RCC 7860 (cell line): Measurements from ENCODE around the gene PARP8.

Source experiments
- DNase-seq: peaks from one replicate; pipeline ENCODE4 v3.0.0-alpha.2; 2015; ENCODE audit warnings: low spot score
- FAIRE-seq: peaks from 2 replicates; lab custom pipeline; 2012; peaks lifted over from hg19 to GRCh38; lab: Jason Lieb, UNC

PARP8 gene

DNA sequence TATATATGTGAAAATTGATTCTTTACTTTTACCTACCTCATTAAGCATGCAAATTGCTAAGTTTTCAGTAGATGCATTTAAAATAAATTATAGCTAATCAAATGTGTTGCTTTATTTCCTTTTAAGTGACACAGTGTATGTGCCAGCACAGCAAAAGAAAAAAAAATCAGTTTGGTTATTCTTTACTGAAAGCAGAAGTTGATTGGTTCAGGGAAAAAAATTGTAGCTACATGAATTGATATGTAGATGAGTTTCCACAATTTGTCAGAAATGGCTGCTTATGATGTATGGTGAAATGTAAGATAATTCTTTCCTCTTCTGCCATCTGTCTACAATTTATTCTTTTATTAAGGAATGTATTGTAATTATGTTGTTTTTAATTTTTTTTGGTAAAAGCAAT is 57.8 kb downstream of the PARP8 start:
- FAIRE-seq (no peak), DNase-seq (no peak)

DNA sequence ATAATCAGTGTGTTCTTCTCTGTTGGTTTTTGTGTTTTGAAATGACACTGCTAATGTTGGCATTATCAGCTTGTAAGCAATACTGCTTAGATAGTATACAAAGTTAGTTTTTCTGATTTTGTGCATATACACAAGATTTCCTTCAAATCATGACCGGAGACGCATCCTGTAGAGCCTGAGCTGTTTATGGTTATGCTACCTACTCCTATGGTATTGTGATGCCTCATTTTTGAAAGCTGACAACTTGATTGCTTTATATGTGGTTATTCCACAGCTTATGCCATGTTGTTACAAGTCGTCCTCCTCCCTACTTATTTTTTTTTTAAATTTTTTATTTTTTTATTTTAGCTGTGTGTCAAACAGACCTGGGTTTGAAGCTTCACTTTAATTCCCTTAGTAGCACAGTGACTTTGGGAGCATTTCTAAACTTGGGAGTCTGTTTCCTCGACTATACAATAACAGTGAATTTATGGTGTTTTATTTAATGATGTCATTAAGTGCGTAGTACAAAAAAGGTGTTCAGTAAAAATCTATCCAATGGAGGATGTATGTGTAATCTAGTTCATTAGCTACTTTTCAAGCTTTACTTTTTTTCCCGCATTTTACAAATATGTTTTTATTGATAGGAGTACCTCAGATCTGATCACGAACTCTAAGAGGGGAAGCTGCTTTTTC is 59.5 kb downstream of the PARP8 start:
- no peak for FAIRE-seq
- no peak for DNase-seq

DNA sequence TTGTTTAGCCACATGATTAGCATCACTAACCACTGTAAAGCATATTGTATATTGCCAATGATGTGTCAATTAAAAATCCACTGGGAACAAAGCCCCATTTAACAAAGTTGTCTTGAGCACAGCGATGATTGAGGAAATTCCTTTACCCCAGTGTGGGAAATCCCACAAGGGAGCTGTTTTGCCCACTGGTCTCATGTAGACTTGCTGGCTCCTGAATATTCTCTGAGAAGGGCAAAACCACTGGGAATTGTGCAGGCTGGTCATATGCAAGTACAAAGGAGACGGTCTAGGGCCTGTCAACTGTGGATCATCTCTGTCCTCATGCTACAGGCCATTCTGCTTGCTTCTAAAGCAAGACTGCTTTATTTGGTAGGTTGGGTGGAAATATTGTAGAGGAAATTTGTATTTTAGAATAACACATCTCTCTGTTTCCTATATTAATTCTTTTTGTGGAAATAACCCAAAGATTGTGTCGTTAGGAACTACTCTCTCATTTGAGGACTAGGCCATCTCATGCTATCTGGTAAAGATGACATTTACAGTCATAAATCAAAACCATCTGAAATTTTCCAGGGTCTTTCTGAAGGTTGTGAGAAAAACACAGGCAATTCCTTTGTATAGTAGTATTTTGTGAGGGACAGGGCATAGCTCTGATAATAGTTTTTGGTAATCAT is 60.2 kb downstream of the PARP8 start:
- DNase-seq (no peak), FAIRE-seq (no peak)

DNA sequence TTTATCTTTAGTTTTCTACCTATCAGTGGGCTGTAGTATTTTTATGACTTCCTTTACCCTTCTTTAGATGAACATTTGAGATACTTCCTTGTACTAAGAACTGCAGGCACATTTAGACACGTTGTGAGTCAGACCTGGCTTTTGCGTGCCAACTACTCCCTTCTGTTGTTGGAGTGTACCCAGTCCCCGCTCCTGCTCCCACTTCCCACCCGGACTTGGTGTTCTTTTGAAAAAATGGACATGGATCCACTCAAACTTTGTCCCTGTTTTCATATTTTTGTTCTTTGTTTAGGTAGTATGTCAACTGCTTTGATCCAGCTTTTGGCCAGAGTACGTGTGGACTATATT is 60.7 kb downstream of the PARP8 start:
- DNase-seq (no peak), FAIRE-seq (no peak)

DNA sequence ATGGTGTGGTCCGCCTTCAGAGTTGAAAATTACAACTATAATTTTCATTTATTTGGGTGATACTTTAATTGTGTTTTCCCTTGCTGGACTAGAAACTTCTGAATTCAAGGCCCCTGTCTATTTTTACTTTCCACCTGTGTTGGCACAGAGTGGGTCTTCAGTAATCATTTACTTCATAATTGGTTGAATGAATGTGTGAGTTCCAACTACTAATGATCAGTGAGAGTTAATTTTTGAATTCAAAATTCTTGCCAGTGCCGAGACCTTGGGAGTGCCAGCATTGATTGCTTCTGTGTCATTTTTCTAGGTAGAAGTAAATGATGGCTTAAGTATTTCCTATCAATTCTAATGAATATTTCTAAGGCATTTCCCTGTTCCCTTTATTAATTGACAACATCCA is 61.4 kb downstream of the PARP8 start:
- FAIRE-seq (no peak), DNase-seq (no peak)

DNA sequence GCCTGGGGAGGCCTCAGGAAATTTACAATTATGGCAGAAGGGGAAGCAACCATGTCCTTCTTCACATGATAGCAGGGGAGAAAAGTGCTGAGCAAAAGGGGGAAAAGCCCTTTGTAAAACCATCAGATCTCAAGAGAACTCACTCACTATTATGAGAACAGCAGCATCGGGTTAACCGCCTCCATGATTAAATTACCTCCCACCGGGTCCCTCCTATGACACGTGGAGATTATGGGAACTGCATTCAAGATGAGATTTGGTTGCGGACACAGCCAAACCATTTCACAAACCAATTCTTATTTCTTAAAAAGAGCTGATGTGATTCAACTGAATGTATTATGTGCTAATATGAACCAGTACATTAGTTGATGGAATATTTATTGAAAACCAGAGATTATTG is 63.9 kb downstream of the PARP8 start:
- DNase-seq (no peak), FAIRE-seq (no peak)

DNA sequence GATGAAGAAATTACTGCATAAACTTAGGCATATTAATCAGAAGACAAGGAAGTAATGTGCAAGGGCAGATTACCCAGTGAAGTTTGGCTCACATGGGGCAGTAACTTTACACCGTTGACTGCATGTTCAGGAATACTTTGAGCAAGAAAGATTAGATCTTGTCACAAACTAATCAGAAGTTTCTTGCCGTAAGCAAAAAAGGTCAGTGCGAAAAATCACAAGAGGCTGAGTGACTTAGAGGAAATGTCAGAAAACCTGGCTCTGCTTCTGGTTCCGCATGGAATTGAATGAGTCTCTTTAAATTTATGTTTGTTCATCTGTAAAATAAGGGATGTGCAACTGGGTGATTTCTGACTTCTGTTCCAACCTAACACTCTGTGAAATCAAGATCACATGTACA is 64.4 kb downstream of the PARP8 start:
- no peak for FAIRE-seq

DNA sequence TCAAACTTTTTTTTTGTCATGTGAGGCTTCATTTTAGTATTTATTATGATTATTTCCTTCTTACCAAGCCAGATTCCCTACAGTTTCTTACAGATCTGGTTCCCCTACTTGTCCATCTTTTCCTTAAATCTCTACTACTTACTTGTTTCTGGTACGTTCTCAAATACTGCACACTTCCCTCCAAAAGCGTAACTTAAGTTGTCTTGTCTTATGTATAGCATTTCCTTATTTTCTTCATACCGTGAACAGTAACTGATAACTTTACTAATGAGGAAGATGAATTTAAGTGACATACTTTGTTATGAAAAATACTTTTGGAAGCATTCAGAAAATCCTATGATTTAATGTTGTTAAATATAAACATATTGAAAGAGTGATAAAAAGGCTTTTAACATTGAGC is 67.3 kb downstream of the PARP8 start:
- DNase-seq (no peak), FAIRE-seq (no peak)

More for the DNA sequence above, 64.4 kb downstream of the PARP8 start:
- DNase-seq: no peak

DNA sequence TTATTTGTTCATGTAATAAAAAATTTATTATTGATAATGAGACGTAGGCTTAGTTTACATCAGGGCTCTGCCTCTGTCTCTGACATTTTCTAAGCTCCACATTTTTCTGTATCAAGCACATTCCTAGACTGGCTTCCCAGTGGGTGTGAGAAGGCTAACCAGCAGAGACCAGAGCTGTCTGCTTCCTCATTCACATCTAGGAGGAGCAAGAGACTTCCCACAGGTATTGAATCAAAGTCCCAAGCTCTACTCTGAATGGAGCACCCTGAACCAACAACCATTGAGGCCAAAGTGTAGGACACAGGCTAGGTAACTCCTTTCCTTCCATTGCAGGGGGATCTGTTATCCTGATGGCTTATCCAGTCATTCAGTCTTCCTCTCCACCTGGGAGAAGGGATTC is 72.4 kb downstream of the PARP8 start:
- DNase-seq (no peak), FAIRE-seq (no peak)

DNA sequence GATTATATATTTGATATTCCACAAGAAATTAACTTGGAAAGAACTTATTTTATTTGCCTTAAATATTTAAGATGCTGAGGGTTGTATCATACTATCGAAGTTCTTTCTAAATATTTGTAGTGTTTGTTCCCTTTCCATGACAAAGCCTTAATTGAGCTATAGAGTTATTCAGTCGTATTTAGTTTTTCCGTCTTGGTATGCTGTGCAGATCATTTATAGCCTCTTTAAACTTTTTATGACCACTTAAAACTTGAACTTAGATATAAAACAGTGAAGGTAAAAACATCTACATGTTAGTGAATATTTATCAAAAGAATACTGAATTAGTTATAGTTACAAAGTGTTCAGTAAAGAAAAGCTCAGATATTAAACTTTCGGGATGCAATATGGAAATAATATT is 74.4 kb downstream of the PARP8 start:
- DNase-seq (no peak), FAIRE-seq (no peak)

DNA sequence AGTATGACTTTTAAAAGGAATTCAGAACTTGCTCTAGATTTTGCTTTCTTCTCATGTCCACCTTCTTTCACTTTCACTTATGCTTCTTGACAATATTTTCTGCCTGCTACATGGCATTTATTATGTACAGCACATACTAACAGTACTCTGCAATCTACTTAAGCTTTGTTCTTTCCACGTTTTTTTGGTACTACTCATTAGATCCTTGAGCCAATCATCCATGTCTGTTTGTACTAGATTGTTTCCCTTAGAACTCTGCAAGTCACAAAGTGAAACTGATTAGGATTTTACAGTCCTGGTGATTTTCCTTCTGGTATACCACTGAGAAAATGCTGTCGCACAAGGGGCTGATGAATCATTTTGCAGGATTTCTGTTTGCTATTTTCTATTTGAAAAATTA is 78.3 kb downstream of the PARP8 start:
- peak; percentile 37 for FAIRE-seq

DNA sequence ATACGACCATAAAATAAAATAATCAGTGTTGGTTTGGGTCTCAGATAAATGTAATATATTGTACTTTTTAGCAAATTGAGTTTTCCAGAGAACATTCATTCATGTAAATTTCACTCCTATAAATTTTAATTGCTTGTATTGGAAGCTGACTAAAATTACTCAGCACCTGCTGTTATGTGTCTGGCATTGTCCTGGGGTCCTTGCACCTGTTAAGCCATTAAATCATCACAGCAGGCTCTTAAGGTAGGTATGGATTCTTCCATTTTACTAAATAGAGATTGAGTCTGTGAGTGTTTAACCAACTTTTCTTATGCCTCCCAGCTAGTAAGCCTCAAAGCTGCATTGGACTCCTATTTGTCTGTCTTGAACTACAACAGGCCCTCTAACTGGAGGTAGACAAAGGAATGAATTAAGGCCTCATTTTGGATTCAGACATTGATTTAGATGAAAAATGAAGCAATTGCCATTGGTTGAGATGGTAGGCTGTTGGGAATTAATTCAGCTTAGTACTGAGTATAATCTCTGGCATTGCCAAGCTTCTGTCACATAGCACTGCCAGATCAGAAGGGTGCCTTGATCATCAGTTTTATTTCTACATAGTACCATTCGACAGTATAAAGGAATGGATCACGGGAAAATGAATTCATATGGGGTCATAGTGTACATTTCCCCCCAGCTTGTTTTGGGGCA is 78.9 kb downstream of the PARP8 start:
- no peak for FAIRE-seq
- no peak for DNase-seq

More for the DNA sequence above, 78.3 kb downstream of the PARP8 start:
- peak; percentile 40 for DNase-seq

DNA sequence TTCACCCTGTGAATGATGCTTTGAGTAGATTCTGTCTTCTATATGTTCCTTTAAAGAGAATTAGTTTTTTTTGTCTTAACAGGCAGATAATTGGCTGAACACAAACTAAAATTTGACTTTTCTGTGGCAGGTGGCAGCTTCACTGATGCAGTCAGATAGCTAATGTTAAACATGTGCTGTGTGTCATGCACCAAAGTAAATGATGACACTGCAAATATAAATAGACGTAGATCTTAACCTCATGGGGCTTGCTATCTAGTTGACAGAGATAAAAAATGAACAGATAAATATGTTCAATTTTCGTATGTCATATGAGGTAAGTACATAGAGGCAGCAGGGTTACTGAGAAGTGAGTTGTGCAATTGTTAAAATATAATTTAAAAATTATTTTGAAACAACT is 82.7 kb downstream of the PARP8 start:
- DNase-seq (no peak), FAIRE-seq (no peak)

DNA sequence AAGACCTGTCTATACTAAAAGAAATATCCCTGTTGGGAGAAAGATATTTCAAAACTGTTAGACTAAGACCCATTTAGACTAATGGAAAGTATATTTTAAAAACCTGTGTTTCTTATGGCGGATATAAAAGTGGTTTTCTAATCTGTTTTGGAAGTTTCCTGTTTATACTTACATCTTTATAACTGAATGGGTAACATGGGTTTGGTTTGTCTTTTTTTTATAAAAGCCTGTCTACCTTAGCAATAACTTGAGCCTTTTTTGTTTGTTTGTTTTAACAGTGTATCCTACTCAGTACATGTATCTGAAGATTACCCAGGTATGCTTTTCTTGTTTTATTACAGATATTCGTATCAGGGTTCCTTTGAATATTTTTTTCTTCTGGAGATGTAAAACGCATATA is 83.4 kb downstream of the PARP8 start:
- DNase-seq: no peak
- no peak for FAIRE-seq

DNA sequence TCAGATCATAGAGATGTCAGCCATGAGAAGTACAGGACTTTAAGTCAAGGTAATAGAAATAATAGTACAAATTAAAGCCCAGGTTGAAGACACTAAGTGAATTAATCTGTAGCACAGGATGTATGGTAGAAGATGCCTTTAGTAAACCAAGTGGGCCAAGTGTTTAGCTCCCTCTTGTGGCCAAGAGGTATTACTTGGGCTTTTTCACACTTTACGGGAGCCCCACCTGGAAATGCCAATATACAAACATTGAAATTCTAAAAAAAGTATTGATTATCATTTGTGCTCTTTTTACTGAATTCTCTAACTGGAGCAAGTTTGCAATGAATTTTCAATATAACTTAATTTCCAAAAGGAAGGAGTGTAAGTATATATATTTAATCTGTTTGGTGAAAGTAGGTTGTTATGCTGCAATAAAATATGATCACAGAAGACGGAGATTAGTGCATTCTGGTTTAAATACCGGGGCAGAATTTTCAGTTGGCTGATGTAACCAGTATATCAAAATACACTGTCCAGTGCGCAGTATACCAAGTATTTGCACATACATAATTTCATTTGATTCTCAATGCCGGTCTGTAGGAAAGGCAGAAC is 84.7 kb downstream of the PARP8 start:
- DNase-seq (peak; percentile 10), FAIRE-seq (no peak)

DNA sequence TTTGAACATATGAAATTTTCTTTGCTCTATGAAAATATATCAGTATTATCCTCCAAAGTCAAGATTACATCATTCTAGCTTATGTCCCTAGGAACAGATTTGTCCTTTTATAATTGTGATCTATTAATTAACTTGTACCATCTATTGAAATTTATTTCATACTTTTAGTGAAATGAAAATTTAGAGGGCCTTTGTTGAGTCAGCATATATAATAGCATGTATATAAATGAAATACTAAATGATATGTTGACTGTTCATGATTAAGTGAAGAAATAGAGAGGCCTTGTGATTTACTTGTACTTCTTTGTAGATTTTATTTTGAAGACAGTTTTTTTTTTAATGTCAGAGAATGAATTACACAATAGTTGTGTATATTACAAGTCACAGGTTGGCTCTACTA is 86.4 kb downstream of the PARP8 start:
- FAIRE-seq (no peak), DNase-seq (no peak)

DNA sequence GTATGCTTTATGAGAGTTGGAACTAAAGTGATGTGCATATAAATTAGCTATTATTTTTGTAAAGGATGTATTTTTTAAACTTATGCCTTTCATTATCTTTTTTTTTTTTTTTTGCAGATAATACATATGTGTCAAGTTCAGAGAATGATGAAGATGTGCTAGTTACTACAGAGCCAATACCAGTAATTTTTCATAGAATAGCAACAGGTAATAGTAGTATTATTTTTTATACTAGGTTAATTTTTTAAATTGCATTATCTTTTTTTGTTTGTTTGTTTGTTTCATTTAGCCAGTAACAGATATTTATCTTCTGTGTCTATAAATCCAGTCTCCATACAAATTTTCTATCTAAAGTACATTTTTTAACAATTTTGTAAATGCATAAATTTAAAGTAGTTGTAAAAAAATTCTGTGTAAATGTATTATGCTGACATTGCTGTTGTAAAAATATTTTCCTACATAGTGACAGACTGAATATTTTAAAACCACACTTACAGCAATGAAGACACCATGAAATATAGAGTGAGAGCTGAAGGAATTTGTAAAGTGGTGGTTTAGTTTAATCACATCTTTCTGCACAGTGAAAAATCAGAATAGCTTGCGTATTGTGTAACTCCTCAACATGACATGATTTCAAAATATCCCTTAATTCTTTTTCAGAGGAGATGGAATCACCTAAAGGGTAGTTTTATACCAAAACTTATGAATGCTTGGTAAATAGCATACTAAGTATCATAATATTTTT is 93.3 kb downstream of the PARP8 start:
- FAIRE-seq (no peak), DNase-seq (no peak)

DNA sequence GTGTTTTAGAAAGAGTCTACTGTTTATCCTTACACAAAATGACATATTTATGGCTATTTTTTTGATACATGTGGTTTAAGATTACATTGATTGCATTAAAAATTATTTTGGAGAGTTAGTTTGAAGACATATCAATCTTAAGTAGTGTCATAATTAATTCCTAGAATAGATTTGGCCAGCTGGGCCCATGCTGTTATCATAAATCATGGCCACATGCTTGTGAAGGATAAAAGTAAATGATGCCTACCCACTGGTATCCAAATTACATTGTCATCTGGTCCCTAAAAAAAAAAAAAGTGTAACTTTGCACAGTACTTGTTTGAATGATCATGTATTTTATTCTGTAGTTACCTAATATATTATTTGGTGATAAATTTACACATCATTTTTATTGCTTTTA is 96.9 kb downstream of the PARP8 start:
- DNase-seq: no peak

DNA sequence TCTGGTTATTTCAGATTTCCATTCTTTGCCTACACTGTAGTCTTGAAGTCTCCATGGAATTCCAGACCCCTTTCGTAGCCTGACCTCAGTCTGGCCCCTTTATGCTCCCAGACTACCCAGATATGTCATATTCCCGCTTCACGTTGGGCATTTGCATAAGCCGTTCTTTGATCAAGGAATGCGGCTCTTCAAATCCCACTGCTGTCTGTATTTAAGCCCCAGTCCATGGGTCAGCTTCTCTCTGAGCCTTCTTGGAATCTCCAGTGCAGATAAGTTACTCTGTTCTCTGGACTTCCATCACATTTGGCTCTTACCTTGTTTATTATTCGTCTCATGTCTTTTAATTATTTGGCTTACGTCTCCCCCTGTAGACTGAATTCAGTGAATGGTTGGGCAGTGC is 97.4 kb downstream of the PARP8 start:
- FAIRE-seq: no peak
- DNase-seq: no peak

More for the DNA sequence above, 96.9 kb downstream of the PARP8 start:
- FAIRE-seq: no peak

DNA sequence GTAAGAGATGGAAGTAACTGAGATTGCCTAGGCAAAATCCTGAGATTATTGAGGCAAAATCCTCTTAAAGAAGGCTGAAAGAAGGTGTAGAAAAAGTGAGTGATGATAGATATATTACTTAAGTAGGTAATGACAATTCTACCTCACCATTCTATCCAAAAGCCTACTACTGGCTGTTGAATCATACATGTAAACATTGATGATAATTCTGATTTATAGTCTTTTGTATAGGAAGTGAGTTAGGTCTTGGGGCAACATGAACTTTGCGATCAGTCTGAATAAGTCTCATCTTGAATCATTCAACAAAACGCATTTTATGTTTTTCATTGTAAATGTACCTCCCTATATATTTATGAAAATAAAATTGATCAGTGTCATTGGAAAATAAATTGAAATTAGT is 99.6 kb downstream of the PARP8 start:
- FAIRE-seq (no peak), DNase-seq (no peak)

DNA sequence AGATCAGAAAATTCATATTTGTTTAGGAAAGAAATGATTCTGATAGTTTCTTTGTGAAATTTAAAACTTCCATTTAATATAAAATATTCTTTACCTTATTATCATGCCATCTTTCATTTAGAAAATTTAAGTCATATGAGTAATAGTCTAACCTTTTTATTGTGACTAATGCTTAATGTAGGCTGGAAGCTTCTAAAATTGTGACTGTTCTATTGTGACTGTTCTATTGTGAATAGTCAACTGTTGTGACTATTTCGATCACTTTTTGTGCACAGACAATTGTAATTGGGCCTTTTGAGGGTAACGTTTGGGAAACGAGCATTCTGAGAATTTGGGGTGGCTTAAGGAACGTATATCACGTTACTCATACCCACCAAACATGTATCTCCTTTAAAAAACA is 100.0 kb downstream of the PARP8 start:
- DNase-seq (no peak), FAIRE-seq (no peak)
